Measurements from ENCODE around the gene NOC4L. TPM values are rescaled to one million over a fixed set of nuclear protein-coding genes. Genes with fewer than 3 reads are reported as not detected.
A peak's percentile ranks its signal among the peaks of the same experiment; 100 is the strongest.

The NOC4L gene
- total and polyA plus RNA-seq, 2 experiments from 2014 or later: 42.4 to 54.7 TPM

- H3K36me3 Mint-ChIP-seq (ENCODE audit: low read depth): no peaks in the 10 kb centered on the region; the same call in 1 of the 3 replicates
- H3K4me1 Mint-ChIP-seq: no peaks in the 10 kb centered on the region
- no peak overlapping the region for H3K27ac Mint-ChIP-seq
- no peak overlapping the region for H3K4me3 Mint-ChIP-seq
- H3K27ac ChIP-seq (ENCODE audit: low read depth): no peak overlapping the region
- no peak overlapping the region for H2AFZ ChIP-seq
- H3K9me2 ChIP-seq (ENCODE audit: insufficient read depth): no peaks in the 10 kb centered on the region
- H4K20me1 ChIP-seq (replicated peaks; ENCODE audit: insufficient read depth): no peaks in the 10 kb centered on the region
- no peaks in the 10 kb centered on the region for H3K79me2 ChIP-seq (replicated peaks; ENCODE audit: insufficient read depth)
- H3K4me3 ChIP-seq: no peak overlapping the region
- no peaks in the 10 kb centered on the region for H3K36me3 ChIP-seq (ENCODE audit: insufficient read depth)
- H3K27me3 ChIP-seq (ENCODE audit: insufficient read depth): no peaks in the 10 kb centered on the region
- peaks cover 10% of the 10 kb centered on the region for H3K9me3 Mint-ChIP-seq
- H3K4me1 ChIP-seq (ENCODE audit: insufficient read depth): no peaks in the 10 kb centered on the region
- H3K4me2 ChIP-seq: no peak overlapping the region
- TF ChIP-seq ZNF331 (CRISPR knock-in tag; IDR thresholded peaks at IDR 0.05; ENCODE audit: low read depth) (no peak), ETS1 (IDR thresholded peaks at IDR 0.05) (no peak)
- peaks cover 16% of the 10 kb centered on the region for H3K27me3 Mint-ChIP-seq (ENCODE audit: insufficient read depth, low read depth, poor library complexity)
- H3F3A ChIP-seq (replicated peaks; ENCODE audit: low read depth): peaks cover 11% of the 10 kb centered on the region
- peak; percentile 16; the same call in 1 of the 3 replicates for ATAC-seq
- no peak for DNase-seq (ENCODE audit: low spot score)
Observed at GRCh38 chr12:132161796-132162507, 17.7 kb downstream of the NOC4L start.

- H3K27me3 ChIP-seq (ENCODE audit: insufficient read depth): no peaks in the 10 kb centered on the region
- no peaks in the 10 kb centered on the region for H3K4me1 ChIP-seq (ENCODE audit: insufficient read depth)
- no peaks in the 10 kb centered on the region for H3K9me2 ChIP-seq (ENCODE audit: insufficient read depth)
- H3K4me1 Mint-ChIP-seq: no peaks in the 10 kb centered on the region
- no peak overlapping the region for H3K4me3 Mint-ChIP-seq
- peaks cover 5% of the 10 kb centered on the region for H3F3A ChIP-seq (replicated peaks; ENCODE audit: low read depth)
- H3K9me3 Mint-ChIP-seq: peaks cover 13% of the 10 kb centered on the region
- H3K36me3 ChIP-seq (ENCODE audit: insufficient read depth): no peaks in the 10 kb centered on the region
- H2AFZ ChIP-seq: no peak overlapping the region
- TF ChIP-seq EZH2phosphoT487 (IDR thresholded peaks at IDR 0.05; ENCODE audit: unreplicated experiment) (no peak), STAT1 (IDR thresholded peaks at IDR 0.05; ENCODE audit: unreplicated experiment) (no peak), ETS1 (IDR thresholded peaks at IDR 0.05) (no peak), POLR2AphosphoS5 (IDR thresholded peaks at IDR 0.05; ENCODE audit: low read depth) (no peak), CTCF (conservative IDR thresholded peaks at IDR 0.05; ENCODE audit: low read depth in 2 of 2) (no peak), NANOG (IDR thresholded peaks at IDR 0.05; ENCODE audit: borderline replicate concordance) (no peak), EZH2 (IDR thresholded peaks at IDR 0.05; ENCODE audit: low read depth, unreplicated experiment) (no peak)
- H3K4me3 ChIP-seq: no peak overlapping the region
- H3K36me3 Mint-ChIP-seq (ENCODE audit: low read depth): no peaks in the 10 kb centered on the region; the same call in 1 of the 3 replicates
- no peak for DNase-seq (ENCODE audit: low spot score)
- H3K4me2 ChIP-seq: no peak overlapping the region
- no peaks in the 10 kb centered on the region for H3K79me2 ChIP-seq (replicated peaks; ENCODE audit: insufficient read depth)
- H4K20me1 ChIP-seq (replicated peaks; ENCODE audit: insufficient read depth): no peaks in the 10 kb centered on the region
- no peak overlapping the region for H3K27ac ChIP-seq (ENCODE audit: low read depth)
- no peak for ATAC-seq
- H3K27me3 Mint-ChIP-seq (ENCODE audit: insufficient read depth, low read depth, poor library complexity): peaks cover 17% of the 10 kb centered on the region
- no peak overlapping the region for H3K27ac Mint-ChIP-seq
Observed at GRCh38 chr12:132162508-132163031, 18.3 kb downstream of the NOC4L start.

Data from GM23338 (cell line).